Rectal smooth muscle tissue (tissue), 1 donor: ENCODE measurements around the gene PARP2.
"Not testable (repeated sequence)": the region's sequence is repeated elsewhere in the genome, so short reads cannot be mapped to it uniquely, and the experiment has no call there.

Experiments
- H3K27ac ChIP-seq: one replicate; pipeline ENCODE4 v1.7.0; 2013; ENCODE audit warnings: low read depth, low read length, inconsistent platforms
- H3K27me3 ChIP-seq: one replicate; pipeline ENCODE4 v1.7.0; 2013; ENCODE audit warnings: low read length; ENCODE audit not compliant: control insufficient read depth, insufficient read depth
- H3K36me3 ChIP-seq: one replicate; pipeline ENCODE4 v1.7.0; 2013; ENCODE audit warnings: low read length; ENCODE audit not compliant: control insufficient read depth, insufficient read depth
- H3K4me1 ChIP-seq: one replicate; pipeline ENCODE4 v1.7.0; 2013; ENCODE audit warnings: low read length; ENCODE audit not compliant: control insufficient read depth, insufficient read depth
- H3K4me3 ChIP-seq: one replicate; pipeline ENCODE4 v1.7.0; 2013; ENCODE audit warnings: low read length
- H3K9ac ChIP-seq: one replicate; pipeline ENCODE4 v1.7.0; 2013; ENCODE audit warnings: low read length

Gene PARP2

DNA sequence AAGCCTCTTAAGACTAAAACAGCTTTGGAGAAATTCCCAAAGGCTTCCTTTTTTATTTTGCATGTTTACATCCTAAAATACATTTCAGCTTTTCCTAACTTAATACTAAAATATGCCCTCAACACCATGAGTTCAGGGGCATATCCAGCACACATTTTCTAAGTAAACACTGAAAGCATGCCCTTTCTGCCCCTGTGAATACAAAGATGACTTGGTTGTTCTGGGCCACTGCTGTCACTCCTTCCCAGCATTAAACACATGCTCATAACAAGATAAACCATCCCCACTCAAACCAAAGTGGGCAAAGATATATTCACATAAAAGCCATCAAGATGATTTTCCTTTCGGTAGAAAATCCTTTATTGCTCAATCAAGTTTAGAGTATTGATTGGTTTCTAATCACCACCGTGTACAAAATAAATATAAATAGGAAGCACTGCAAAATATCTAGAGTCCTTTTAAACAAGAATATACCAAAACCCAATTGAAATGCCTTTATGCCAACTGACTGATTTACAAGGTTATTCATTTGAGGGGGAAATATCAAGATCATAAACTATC is 12.3 kb upstream of the PARP2 start:
- Histone ChIP-seq H3K4me3 (no peak overlapping the region), H3K4me1 (peaks cover 10% of the 10 kb centered on the region), H3K27me3 (no peaks in the 10 kb centered on the region), H3K9ac (no peak overlapping the region), H3K36me3 (peaks cover 6% of the 10 kb centered on the region), H3K27ac (no peak overlapping the region)

DNA sequence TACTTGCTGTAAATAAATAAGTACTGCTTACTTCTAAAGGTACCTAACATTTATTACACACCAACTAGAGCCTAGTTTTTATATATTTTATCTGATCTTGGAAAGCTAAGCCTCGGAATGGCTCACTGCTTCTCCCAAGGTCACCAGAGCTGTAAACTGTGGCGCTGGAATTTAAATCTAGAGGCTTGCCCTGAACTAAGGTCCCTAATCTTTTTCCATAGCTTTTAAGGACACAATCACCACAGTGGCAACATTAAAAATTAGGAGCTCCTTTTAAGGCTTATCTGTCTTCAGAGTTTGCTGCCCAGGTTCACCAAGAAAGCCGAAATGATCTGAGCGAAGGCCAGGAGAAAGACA is 11.0 kb upstream of the PARP2 start:
- Histone ChIP-seq H3K27me3 (no peaks in the 10 kb centered on the region), H3K27ac (peak overlapping the region; percentile 84), H3K9ac (peak overlapping the region; percentile 72), H3K4me3 (peak overlapping the region; percentile 84), H3K36me3 (peaks cover 4% of the 10 kb centered on the region), H3K4me1 (peaks cover 10% of the 10 kb centered on the region)

DNA sequence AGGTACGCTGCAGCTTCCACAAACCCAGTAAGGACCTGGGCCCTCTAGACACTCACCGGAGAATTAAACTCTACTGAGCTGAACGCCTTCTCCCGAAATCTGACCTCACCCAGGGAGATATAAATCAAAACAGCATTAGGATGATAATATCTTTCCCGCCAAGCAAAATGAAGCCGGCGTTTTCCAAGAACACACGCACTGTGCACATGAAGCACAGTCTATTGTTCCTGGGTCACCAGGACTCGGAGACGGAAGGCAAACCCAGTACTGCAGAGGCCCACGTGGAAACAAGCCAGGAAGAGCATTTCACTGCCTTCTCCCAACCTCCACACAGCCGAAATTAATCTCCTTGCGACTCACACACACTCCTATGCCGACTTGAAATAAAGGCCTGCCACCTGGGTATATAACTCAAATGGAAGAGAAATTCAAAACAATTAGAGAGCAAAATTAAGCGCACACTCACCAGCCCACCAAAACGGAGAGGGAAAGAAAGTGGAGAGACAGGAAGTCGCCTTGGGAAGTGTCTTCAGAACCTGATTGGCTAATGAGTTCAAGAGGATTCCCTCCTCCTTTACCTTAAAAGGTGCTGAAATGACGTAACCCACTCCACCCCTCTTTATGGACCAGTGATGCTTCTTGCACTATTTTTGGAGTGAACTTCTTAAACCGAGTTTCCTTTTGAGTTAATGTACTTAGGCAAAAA is 10.5 kb upstream of the PARP2 start, which contains the start of gene CCNB1IP1:
CCNB1IP1 (minus strand) TSS at position 492 of the 706 bp plus-strand sequence. CDS start 16,756 bp downstream, outside the sequence.
- Histone ChIP-seq H3K4me1 (peaks cover 10% of the 10 kb centered on the region), H3K4me3 (peak within 1 kb of the TSS; percentile 84), H3K27ac (peak within 1 kb of the TSS; percentile 89), H3K9ac (peak within 1 kb of the TSS; percentile 72), H3K36me3 (peaks cover 4% of the 10 kb centered on the region), H3K27me3 (no peaks in the 10 kb centered on the region)

DNA sequence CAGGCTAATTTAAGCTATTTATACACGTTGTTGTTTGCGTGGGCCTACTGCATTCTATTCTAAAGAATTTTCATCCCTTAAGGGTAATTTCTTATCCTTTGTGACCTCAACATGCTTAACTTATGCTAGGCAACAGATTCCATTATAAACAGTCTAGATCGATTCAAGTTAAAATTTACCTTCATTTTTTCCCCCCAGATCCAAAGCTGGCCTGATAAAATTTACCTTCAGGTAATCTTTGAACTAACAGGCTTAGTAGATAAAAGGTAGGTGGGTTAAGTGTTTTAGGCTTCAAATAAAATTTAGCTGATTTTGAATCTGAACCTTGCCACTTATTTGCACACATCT is 10.0 kb upstream of the PARP2 start:
- H3K27me3 ChIP-seq = no peaks in the 10 kb centered on the region
- H3K4me1 ChIP-seq = peaks cover 10% of the 10 kb centered on the region
- no peak overlapping the region for H3K9ac ChIP-seq
- H3K27ac ChIP-seq = peak overlapping the region; percentile 89
- H3K4me3 ChIP-seq = peak overlapping the region; percentile 84
- peaks cover 4% of the 10 kb centered on the region for H3K36me3 ChIP-seq

DNA sequence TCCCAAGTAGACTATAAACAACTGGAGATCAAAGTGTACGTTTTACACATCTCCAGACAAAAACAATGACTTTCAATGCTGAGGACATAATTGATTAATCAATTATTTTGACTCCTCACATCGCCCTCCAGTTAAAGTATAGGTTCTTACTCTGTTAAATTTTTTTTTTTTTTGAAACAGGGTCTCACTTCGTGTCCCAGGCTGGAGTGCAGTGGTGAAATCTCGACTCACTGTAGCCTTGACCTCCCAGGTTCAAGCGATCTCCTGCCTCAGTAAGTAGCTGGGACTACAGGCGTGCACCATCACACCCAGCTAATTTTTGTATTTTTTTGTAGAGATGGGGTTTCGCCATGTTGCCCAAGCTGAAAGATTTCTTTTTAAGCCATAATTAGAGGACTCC is 9.4 kb upstream of the PARP2 start:
- Histone ChIP-seq H3K27me3 (no peaks in the 10 kb centered on the region), H3K4me3 (no peak overlapping the region), H3K36me3 (no peaks in the 10 kb centered on the region), H3K9ac (no peak overlapping the region), H3K4me1 (peaks cover 10% of the 10 kb centered on the region), H3K27ac (no peak overlapping the region)

DNA sequence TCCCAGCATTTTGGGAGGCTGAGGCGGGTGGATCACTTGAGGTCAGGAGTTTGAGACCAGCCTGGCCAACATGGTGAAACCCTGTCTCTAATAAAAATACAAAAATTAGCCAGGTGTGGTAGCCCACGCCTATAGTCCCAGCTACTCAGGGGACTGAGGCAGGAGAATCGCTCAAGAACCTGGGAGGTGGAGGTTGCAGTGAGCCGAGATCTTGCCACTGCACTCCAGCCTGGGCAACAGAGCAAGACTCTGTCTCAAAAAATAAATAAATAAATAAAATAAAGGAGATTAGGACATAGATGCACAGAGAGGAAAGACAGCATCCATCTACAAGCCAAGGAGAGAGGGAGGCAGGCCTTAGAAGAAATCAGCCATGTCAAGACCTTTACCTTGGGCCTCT is 2.4 kb upstream of the PARP2 start:
- not testable (repeated sequence) for H3K36me3 ChIP-seq, H3K9ac ChIP-seq, H3K27ac ChIP-seq, H3K4me3 ChIP-seq, H3K4me1 ChIP-seq, H3K27me3 ChIP-seq

DNA sequence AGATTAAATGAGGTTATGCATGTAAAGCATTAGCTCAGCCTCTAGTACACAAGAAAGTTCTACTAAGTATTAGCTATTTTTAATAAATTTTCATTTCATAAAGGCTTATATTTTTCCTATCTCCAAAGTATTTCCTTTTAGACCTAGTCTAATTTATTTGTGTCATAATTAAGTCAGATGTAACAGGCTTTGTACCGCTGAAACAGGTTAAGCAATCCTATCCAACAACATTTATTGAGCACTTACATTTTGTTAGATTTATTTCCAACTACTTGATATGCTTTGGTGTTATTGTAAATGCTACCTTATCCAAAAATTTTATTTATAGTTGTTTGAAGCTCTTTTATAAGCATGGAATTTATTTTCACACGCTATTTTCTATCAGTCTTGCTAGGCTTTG is 1.8 kb upstream of the PARP2 start:
- H3K27ac ChIP-seq = no peak overlapping the region
- no peak overlapping the region for H3K9ac ChIP-seq
- H3K27me3 ChIP-seq = no peaks in the 10 kb centered on the region
- H3K4me1 ChIP-seq = peaks cover 6% of the 10 kb centered on the region
- H3K4me3 ChIP-seq = no peak overlapping the region
- peaks cover 2% of the 10 kb centered on the region for H3K36me3 ChIP-seq

DNA sequence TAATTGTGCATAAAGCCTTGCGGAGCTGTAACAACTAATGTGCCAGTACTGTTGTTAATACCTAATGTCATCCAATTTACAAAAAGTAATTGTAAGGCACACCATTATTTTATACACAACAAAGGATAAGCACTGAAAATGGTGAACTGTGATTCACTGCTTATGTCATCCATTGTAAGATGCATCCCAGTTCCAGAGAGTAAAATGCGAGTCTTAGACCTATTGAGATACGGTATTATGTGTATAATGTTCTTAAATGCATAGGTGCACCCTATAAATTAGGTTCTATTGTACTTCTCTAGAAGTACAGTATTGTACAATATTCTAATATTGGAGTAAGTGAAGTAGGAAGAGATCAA is 406 bp downstream of the PARP2 start:
- Histone ChIP-seq H3K27me3 (no peaks in the 10 kb centered on the region), H3K9ac (peak overlapping the region; percentile 83), H3K4me1 (peaks cover 6% of the 10 kb centered on the region), H3K36me3 (peaks cover 6% of the 10 kb centered on the region), H3K4me3 (peak overlapping the region; percentile 85), H3K27ac (peak overlapping the region; percentile 92)

DNA sequence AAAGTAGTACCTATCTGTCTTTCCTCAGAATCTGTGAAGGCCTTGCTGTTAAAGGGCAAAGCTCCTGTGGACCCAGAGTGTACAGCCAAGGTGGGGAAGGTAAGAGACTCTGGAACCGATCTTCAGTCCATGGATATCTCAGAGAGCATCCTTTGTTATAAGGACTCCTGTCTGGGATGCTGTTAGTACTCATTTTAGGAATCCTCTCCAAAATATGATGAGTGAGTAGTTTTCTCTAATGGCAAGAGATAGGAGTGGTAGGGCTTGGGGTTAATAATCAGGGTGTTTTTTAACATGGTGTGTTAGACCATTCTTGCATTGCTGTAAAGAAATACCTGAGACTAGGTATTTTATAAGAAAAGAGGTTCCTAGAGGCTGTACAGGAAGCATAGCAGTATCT is 1.9 kb downstream of the PARP2 start:
- Histone ChIP-seq H3K4me3 (no peak overlapping the region), H3K27ac (no peak overlapping the region), H3K36me3 (peaks cover 13% of the 10 kb centered on the region), H3K27me3 (no peaks in the 10 kb centered on the region), H3K4me1 (peaks cover 6% of the 10 kb centered on the region), H3K9ac (no peak overlapping the region)

DNA sequence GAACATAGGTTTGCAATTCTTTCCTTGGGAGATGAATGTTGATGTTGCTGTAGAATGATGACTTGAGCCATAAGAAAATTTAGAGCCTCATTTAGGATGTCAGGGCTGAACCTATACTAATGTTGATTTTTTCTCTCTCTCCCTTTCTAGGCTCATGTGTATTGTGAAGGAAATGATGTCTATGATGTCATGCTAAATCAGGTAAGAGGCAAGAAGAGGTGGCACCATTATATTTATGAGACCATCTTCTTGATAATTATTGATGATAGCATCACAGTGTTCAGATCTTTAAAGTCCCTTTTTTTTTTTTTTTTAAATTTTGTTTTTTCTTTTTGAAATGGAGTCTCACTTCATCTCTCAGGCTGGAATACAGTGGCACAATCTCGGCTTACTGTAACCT is 3.3 kb downstream of the PARP2 start:
- no peaks in the 10 kb centered on the region for H3K27me3 ChIP-seq
- H3K36me3 ChIP-seq = peaks cover 16% of the 10 kb centered on the region
- no peak overlapping the region for H3K27ac ChIP-seq

DNA sequence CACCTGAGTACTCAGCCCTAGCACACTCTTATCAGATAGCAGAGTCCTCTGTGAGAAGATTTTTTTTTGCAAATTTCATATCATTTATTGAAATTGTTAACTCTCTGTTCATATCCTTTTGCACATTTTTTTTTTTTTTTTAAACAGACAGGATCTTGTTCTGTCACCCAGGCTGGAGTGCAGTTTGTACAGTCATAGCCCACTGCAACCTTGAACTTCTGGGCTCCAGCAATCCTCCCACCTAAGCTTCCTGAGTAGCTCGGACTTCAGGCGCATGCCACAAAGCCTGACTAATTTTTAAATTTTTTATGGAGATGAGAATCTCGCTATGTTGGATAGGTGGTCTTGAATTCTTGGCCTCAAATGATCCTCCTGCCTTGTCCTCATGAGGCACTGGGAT is 4.3 kb downstream of the PARP2 start:
- Histone ChIP-seq H3K36me3 (peaks cover 16% of the 10 kb centered on the region), H3K27me3 (no peaks in the 10 kb centered on the region), H3K4me3 (no peak overlapping the region), H3K4me1 (peaks cover 6% of the 10 kb centered on the region), H3K27ac (no peak overlapping the region), H3K9ac (no peak overlapping the region)

More for the DNA sequence above, 3.3 kb downstream of the PARP2 start:
- Histone ChIP-seq H3K4me1 (peaks cover 6% of the 10 kb centered on the region), H3K9ac (no peak overlapping the region), H3K4me3 (no peak overlapping the region)

DNA sequence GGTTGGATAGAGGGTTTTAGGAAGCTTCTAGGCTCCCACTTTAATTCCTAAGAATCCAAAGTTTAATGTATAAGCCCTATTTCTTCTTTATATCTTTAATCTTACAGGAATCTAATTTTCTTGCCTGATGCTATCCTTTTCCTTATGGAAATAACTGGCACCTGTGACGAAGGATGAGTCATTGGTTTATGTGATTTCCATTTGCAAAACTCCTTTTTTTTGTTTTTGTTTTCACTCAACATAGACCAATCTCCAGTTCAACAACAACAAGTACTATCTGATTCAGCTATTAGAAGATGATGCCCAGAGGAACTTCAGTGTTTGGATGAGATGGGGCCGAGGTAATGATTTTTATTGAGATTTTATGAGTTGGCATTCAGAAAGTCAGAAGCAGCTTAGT is 6.8 kb downstream of the PARP2 start:
- Histone ChIP-seq H3K27me3 (no peaks in the 10 kb centered on the region), H3K4me3 (no peak overlapping the region), H3K9ac (no peak overlapping the region), H3K4me1 (no peaks in the 10 kb centered on the region), H3K27ac (no peak overlapping the region), H3K36me3 (peaks cover 22% of the 10 kb centered on the region)

DNA sequence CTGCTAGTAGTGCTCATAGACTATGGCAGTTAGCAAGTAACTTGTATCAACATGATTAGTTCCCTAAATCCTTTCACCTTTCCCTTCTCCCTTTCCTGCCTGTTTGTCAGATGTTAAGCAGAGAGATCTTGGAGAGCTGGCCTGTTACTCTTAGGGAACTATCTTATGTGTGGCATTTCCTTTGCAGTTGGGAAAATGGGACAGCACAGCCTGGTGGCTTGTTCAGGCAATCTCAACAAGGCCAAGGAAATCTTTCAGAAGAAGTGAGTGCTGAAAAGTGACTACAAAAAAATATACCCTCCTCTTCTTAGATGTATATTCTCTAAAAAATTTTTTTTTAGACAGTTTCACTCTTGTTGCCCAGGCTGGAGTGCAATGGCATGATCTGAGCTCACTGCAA is 7.4 kb downstream of the PARP2 start:
- Histone ChIP-seq H3K27me3 (no peaks in the 10 kb centered on the region), H3K36me3 (peaks cover 25% of the 10 kb centered on the region), H3K27ac (no peak overlapping the region), H3K9ac (no peak overlapping the region), H3K4me1 (no peaks in the 10 kb centered on the region), H3K4me3 (no peak overlapping the region)
